Cardiac fibroblast (primary cell): ENCODE measurements around the gene ZRANB1.

Source experiments
- DNase-seq, 2 donors: peaks; one replicate each; pipeline versions ENCODE4 v3.0.0 to v3.0.0-alpha.2; 2010; ENCODE audit warnings: low read depth in 2 of 2
- H3K4me3 ChIP-seq, 2 donors: replicated peaks in 1 of 2; 1 replicate in 1 of 2; 2 replicates in 1 of 2; pipeline ENCODE4 v1.5.1; 2011; ENCODE audit warnings: low read depth in 2 of 2, low read length in 2 of 2, mild to moderate bottlenecking in 2 of 2, moderate library complexity in 1 of 2
- CTCF ChIP-seq: IDR thresholded peaks from one replicate; pipeline ENCODE4 v1.5.1; 2011; ENCODE audit warnings: low read depth, mild to moderate bottlenecking, low read length, inconsistent platforms

Gene ZRANB1

GRCh38 chr10:124949543-124949942 is 7.6 kb downstream of the ZRANB1 start:
- no peak for TF ChIP-seq CTCF
- DNase-seq: peak; percentile 29 to 68
- H3K4me3 ChIP-seq: no peak overlapping the region

- no peak for DNase-seq
- no peak for TF ChIP-seq CTCF
- H3K4me3 ChIP-seq: no peak overlapping the region
These were observed 10.2 kb downstream of the ZRANB1 start for GRCh38 chr10:124952123-124952522.

GRCh38 chr10:124953421-124953820 is 11.5 kb downstream of the ZRANB1 start:
- DNase-seq: no peak
- TF ChIP-seq CTCF: no peak

GRCh38 chr10:124955243-124955642 is 13.3 kb downstream of the ZRANB1 start:
- no peak overlapping the region for H3K4me3 ChIP-seq
- DNase-seq: peak in 1 of 2 donors; percentile 17
- TF ChIP-seq CTCF: no peak

More at GRCh38 chr10:124953421-124953820, 11.5 kb downstream of the ZRANB1 start:
- H3K4me3 ChIP-seq: no peak overlapping the region

- no peak for TF ChIP-seq CTCF
- DNase-seq: no peak
- no peak overlapping the region for H3K4me3 ChIP-seq
These were observed 13.9 kb downstream of the ZRANB1 start for GRCh38 chr10:124955868-124956267.

GRCh38 chr10:124956764-124957163 is 14.8 kb downstream of the ZRANB1 start:
- no peak for DNase-seq
- no peak for TF ChIP-seq CTCF
- no peak overlapping the region for H3K4me3 ChIP-seq

GRCh38 chr10:124957404-124957947 is 15.6 kb downstream of the ZRANB1 start:
- DNase-seq: no peak
- no peak for TF ChIP-seq CTCF
- H3K4me3 ChIP-seq: no peak overlapping the region
